ENCODE data around the gene DOK4. TPM values are rescaled to one million over a fixed set of nuclear protein-coding genes. Genes with fewer than 3 reads are reported as not detected.

The DOK4 gene
- total RNA-seq, 1 experiment from 2014 or later = 13.1 TPM

DNA sequence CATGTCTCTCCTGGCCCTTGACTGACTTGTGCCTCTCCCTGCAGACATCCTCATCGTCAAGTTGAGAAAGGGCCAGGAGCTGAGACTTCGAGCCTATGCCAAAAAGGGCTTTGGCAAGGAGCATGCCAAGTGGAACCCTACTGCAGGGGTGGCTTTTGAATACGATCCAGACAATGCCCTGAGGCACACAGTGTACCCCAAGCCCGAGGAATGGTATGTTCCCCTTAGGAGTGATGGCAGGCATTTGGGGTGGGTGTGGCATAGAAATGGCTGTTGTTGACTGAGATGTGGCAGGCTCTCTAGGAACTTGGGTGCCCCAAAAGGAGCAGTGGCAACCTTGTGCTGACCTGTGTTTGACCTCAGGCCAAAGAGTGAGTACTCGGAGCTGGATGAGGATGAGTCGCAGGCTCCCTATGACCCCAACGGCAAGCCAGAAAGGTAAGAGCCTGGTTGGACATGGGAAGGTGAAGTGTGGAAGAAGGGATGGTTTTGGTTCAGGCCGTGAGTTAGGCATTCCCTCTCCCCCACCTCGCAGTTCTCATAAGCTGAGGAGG, 16.3 kb downstream of the DOK4 start:
- H3K27me3 ChIP-seq (ENCODE audit: insufficient read depth, low read length) = no peaks in the 10 kb centered on the region
- no peak overlapping the region for H2BK15ac ChIP-seq (ENCODE audit: low read depth, low read length)
- DNase-seq = peak; percentile 15
- H3K27ac Mint-ChIP-seq = no peak overlapping the region
- peaks cover 38 to 71% (median 65%) of the 10 kb centered on the region in 3 experiments for H3K36me3 Mint-ChIP-seq (ENCODE audit: insufficient read depth in 1 of 3, low read depth in 3 of 3)
- no peak overlapping the region for H4K5ac ChIP-seq (ENCODE audit: insufficient read length, low read depth, low read length)
- no peak overlapping the region for H3K4ac ChIP-seq (ENCODE audit: low read depth, low read length)
- H3K4me3 Mint-ChIP-seq = no peak overlapping the region
- peaks cover 14% of the 10 kb centered on the region; the same call in 1 of the 2 replicates for H3K4me1 ChIP-seq (ENCODE audit: insufficient read depth, low read length)
- no peak overlapping the region for H3K23ac ChIP-seq (ENCODE audit: insufficient read length, low read depth, low read length)
- H2BK20ac ChIP-seq (ENCODE audit: low read depth, low read length, poor library complexity, severe bottlenecking) = no peak overlapping the region
- no peak overlapping the region for H4K8ac ChIP-seq (replicated peaks; ENCODE audit: insufficient read length, low read depth, low read length)
- no peak overlapping the region for H3K14ac ChIP-seq (ENCODE audit: insufficient read depth, low read length)
- no peak overlapping the region for H3K27ac ChIP-seq (ENCODE audit: insufficient read length, low read depth, low read length)
- H4K91ac ChIP-seq (ENCODE audit: insufficient read length, low read depth, low read length) = no peak overlapping the region
- H2BK5ac ChIP-seq (ENCODE audit: insufficient read length, low read length) = no peak overlapping the region
- H2BK120ac ChIP-seq (ENCODE audit: low read depth, low read length, poor library complexity, severe bottlenecking) = no peak overlapping the region
- no peaks in the 10 kb centered on the region for H3K9me3 ChIP-seq (ENCODE audit: control insufficient read depth, low read depth, low read length)
- WGBS (ENCODE audit: extremely low coverage, insufficient read length, low lambda C conversion rate) = no CpG with 5 or more reads among the region's 9 CpGs
- no peaks in the 10 kb centered on the region for H3K23me2 ChIP-seq (ENCODE audit: insufficient read length, low read depth, low read length, poor library complexity, severe bottlenecking)
- peaks cover 20 to 21% of the 10 kb centered on the region in 2 experiments for H3K4me1 Mint-ChIP-seq
- TF ChIP-seq, protein P1, sequence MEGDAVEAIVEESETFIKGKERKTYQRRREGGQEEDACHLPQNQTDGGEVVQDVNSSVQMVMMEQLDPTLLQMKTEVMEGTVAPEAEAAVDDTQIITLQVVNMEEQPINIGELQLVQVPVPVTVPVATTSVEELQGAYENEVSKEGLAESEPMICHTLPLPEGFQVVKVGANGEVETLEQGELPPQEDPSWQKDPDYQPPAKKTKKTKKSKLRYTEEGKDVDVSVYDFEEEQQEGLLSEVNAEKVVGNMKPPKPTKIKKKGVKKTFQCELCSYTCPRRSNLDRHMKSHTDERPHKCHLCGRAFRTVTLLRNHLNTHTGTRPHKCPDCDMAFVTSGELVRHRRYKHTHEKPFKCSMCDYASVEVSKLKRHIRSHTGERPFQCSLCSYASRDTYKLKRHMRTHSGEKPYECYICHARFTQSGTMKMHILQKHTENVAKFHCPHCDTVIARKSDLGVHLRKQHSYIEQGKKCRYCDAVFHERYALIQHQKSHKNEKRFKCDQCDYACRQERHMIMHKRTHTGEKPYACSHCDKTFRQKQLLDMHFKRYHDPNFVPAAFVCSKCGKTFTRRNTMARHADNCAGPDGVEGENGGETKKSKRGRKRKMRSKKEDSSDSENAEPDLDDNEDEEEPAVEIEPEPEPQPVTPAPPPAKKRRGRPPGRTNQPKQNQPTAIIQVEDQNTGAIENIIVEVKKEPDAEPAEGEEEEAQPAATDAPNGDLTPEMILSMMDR (conservative IDR thresholded peaks at IDR 0.05) = no peak
- no peak overlapping the region for H3T11ph ChIP-seq (ENCODE audit: low read length)
- no peak overlapping the region for H3K4me2 ChIP-seq (ENCODE audit: insufficient read depth, insufficient read length, low read length)
- H4K20me1 ChIP-seq (ENCODE audit: control insufficient read depth, insufficient read depth, insufficient read length) = no peaks in the 10 kb centered on the region
- no peaks in the 10 kb centered on the region for H3K79me1 ChIP-seq (ENCODE audit: insufficient read depth, low read depth, low read length, poor library complexity, severe bottlenecking)
- no peak overlapping the region for H3K18ac ChIP-seq (ENCODE audit: insufficient read length, low read depth, low read length)
- no peaks in the 10 kb centered on the region for H3K79me2 ChIP-seq (ENCODE audit: insufficient read depth, low read length)
- H2BK12ac ChIP-seq (ENCODE audit: insufficient read length, low read depth, low read length) = no peak overlapping the region
- no peaks in the 10 kb centered on the region for H3K27me3 Mint-ChIP-seq (ENCODE audit: low read depth)
- no peak overlapping the region for H3K56ac ChIP-seq (ENCODE audit: insufficient read length, low read depth, low read length)
- H3K9ac ChIP-seq (ENCODE audit: extremely low read depth, insufficient read length, low read length) = no peak overlapping the region
- H2AK5ac ChIP-seq (ENCODE audit: insufficient read length, low read length) = no peak overlapping the region
- no peaks in the 10 kb centered on the region for H3K9me3 Mint-ChIP-seq
- no peak overlapping the region for H2AFZ ChIP-seq (ENCODE audit: low read length)

All from H9 (cell line).